ENCODE data around the gene CDYL2. TPM values are rescaled to one million over a fixed set of nuclear protein-coding genes. Genes with fewer than 3 reads are reported as not detected.
"Not testable (repeated sequence)": the region's sequence is repeated elsewhere in the genome, so short reads cannot be mapped to it uniquely, and the experiment has no call there.

Gene CDYL2
- total and polyA plus RNA-seq, 2 donors = 2.9 to 12.2 TPM

DNA sequence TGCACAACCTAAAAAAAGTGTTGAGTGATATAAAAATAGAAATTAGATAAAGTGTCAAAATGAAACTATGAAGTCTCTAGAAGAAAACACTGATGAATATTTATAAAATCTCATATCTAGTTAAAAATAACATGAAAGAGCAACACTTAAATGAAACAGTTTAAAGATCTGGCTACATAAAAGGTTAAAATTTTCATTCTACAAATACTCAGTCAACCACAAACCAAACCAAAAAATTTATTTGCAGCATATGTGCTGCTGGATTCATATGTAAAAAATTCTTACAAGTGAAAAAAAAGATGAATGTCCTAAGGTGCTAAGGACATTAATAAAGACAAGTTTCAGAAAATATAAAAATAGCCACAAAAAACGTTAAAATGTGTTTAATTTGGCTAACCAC is 22.6 kb upstream of the CDYL2 start:
- no peak overlapping the region for H3K4me3 ChIP-seq (ENCODE audit: low read depth, low read length)
- 27% methylated on average over 1 of the region's 1 CpG for WGBS
- H3K27ac ChIP-seq (ENCODE audit: low read depth) = no peak overlapping the region
- no peaks in the 10 kb centered on the region for H3K36me3 ChIP-seq (ENCODE audit: insufficient read depth)
- DNase-seq (ENCODE audit: extremely low spot score) = no peak
- no peaks in the 10 kb centered on the region for H3K4me1 ChIP-seq (ENCODE audit: insufficient read depth)

DNA sequence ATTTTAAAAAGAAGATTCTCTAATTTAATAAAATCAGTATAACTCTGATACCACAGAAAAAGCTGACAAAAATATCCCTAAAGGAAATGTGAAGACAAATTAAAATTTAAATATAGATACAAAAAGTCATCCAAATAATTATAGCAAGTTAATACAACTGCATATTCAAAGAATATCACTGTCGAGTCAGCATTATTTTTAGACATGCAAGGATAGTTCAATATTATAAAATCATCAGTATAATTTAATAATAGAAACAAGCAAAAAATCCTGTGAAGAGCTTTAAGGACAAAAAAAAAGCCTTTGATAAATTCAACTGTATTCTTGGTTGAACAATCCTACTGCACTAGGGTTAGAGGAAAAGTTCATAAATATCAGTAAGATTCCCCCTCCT is 21.0 kb upstream of the CDYL2 start:
- Histone ChIP-seq H3K27ac (ENCODE audit: low read depth) (no peak overlapping the region), H3K4me1 (ENCODE audit: insufficient read depth) (no peaks in the 10 kb centered on the region), H3K4me3 (ENCODE audit: low read depth, low read length) (no peak overlapping the region), H3K36me3 (ENCODE audit: insufficient read depth) (no peaks in the 10 kb centered on the region)
- DNase-seq (ENCODE audit: extremely low spot score) = no peak
- WGBS = 99% methylated on average over 1 of the region's 1 CpG

DNA sequence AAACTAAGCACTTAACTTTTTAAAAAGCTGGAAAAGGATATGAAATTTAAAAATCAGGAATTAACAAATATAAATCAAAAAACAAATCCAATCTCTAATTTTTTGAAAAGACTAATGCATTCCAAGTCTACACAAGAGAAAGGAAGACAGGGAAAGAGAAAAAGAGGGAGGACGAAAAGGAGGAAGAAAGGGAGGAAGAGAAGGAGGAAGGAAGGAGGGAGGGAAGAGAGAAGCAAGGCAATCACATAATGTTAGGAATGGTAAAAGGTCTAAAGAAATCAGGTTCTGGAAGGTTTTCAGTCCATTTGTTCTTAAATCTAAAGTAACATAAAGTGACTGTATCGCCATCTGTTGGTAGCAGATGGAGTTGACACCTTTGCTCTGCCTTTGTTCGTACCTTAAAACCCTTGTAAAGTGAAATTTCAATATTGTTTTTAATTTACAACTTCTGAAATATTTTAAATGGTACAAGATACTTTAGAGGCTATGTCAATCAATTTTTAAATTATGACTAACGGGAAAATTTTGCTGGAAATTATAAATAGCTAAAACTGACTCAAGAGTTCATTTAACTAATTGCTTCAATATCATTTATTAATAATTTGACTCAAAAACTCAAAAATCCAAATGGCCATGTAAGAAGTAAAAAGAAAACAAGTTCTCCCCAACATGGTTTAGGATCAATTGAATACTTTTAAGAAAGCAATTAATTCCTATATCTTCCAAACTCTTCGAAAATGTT is 20.4 kb upstream of the CDYL2 start:
- DNase-seq (ENCODE audit: extremely low spot score) = no peak
- H3K27ac ChIP-seq (ENCODE audit: low read depth) = no peak overlapping the region
- no peaks in the 10 kb centered on the region for H3K36me3 ChIP-seq (ENCODE audit: insufficient read depth)
- no peaks in the 10 kb centered on the region for H3K4me1 ChIP-seq (ENCODE audit: insufficient read depth)
- WGBS = 32% methylated on average over 5 of the region's 5 CpGs
- H3K4me3 ChIP-seq (ENCODE audit: low read depth, low read length) = no peak overlapping the region

DNA sequence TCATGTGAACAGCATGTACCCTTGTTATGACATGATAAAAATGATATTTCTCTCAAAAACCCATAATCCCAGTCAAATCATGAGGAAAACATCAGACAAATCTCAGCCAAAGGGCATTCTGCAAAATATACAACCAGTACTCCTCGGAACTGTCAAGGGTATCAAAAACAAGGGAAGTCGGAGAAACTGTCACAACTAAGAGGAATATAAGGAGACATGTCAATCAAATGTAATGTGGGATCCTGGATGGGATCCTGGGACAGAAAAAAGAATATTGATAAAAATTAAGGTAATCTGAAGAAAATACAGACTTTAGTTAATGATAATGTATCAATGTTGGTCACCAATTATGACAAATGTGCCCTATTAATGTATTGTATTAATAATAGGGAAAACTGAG is 15.6 kb upstream of the CDYL2 start:
- 87% methylated on average over 2 of the region's 2 CpGs for WGBS

DNA sequence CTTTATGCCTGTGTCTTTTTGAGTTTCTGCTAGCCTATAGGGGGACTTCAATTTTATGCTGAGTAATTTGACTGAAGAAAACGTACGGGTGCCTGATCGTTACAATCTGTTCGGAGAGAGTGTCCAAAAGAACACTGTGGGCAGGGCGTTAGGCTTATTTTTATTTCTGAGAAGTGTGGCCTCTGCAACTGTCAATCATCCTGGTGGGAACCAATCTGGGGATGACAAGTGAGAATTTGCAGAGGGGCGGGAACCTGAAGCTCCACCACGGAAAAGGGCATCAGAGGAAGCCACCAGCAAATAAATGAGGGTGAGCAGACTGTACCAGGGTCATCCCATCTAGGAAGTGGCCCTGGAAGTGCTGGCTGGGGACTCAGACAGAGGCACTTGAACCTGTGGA is 12.0 kb upstream of the CDYL2 start:
- WGBS = 76% methylated on average over 7 of the region's 7 CpGs
- H3K4me1 ChIP-seq (ENCODE audit: insufficient read depth) = no peaks in the 10 kb centered on the region
- no peak overlapping the region for H3K27ac ChIP-seq (ENCODE audit: low read depth)
- no peaks in the 10 kb centered on the region for H3K36me3 ChIP-seq (ENCODE audit: insufficient read depth)
- no peak for DNase-seq (ENCODE audit: extremely low spot score)
- H3K4me3 ChIP-seq (ENCODE audit: low read depth, low read length) = no peak overlapping the region

More for the DNA sequence above, 15.6 kb upstream of the CDYL2 start:
- Histone ChIP-seq H3K4me3 (ENCODE audit: low read depth, low read length) (no peak overlapping the region), H3K27ac (ENCODE audit: low read depth) (no peak overlapping the region), H3K36me3 (ENCODE audit: insufficient read depth) (no peaks in the 10 kb centered on the region), H3K4me1 (ENCODE audit: insufficient read depth) (no peaks in the 10 kb centered on the region)
- no peak for DNase-seq (ENCODE audit: extremely low spot score)

DNA sequence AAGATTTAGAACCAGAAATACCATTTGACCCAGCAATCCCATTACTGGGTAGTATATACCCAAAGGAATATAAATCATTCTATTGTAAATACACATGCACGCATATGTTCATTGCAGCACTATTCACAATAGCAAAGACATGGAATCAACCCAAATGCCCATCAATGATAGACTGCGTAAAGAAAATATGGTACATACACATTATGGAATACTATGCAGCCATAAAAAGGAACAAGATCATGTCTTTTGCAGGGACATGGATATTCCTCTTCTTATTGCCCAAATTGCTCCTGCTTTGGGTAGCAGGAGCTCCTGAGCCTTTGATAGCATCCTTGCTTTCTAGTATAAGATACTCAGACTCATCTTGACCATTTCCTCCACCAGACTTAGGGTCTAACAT is 10.9 kb upstream of the CDYL2 start:
- H3K36me3 ChIP-seq (ENCODE audit: insufficient read depth); DNase-seq (ENCODE audit: extremely low spot score); H3K4me1 ChIP-seq (ENCODE audit: insufficient read depth); H3K27ac ChIP-seq (ENCODE audit: low read depth); H3K4me3 ChIP-seq (ENCODE audit: low read depth, low read length): not testable (repeated sequence)
- 95% methylated on average over 2 of the region's 2 CpGs for WGBS

DNA sequence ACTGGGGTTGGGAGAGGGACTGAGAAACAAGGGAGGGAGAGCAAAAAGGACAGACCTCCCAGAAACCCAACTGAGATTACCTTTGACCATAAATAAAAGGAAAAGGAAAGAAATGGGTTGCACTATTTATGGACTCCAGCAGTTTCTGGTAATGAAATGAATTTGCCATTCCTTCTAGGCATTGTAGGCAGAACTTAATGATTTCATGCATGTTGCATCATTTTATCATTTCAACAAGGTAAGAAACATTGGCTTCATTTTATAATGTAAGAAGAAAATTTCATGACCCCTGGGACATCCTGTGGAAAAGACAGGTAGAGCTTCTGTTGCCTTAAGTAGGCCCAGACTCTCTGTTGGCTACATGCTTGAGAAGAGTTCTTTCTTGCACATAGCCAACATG is 8.2 kb upstream of the CDYL2 start:
- no peak for DNase-seq (ENCODE audit: extremely low spot score)
- Histone ChIP-seq H3K4me3 (ENCODE audit: low read depth, low read length) (no peak overlapping the region), H3K4me1 (ENCODE audit: insufficient read depth) (no peaks in the 10 kb centered on the region), H3K36me3 (ENCODE audit: insufficient read depth) (no peaks in the 10 kb centered on the region), H3K27ac (ENCODE audit: low read depth) (no peak overlapping the region)

DNA sequence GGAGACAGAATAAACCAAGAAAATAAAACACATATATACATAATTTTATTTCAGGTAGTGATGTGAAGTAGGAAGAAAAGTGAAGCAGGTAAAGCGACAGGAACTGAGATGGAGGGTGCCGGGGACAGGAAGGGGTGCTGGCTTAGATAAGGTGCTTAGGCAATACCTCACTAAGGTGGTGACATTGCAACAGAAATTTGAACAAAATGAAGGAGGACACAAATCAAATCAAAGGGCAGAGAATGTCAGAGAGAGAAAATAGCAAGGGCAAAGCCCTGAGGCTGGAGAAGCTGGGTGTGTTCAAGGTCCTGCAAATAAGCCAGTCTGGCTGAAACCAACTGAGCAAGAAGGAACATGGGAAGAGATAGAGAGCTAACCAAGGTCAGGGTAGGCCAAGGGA is 5.0 kb upstream of the CDYL2 start:
- Histone ChIP-seq H3K4me3 (ENCODE audit: low read depth, low read length) (no peak overlapping the region), H3K4me1 (ENCODE audit: insufficient read depth) (no peaks in the 10 kb centered on the region), H3K27ac (ENCODE audit: low read depth) (no peak overlapping the region), H3K36me3 (ENCODE audit: insufficient read depth) (no peaks in the 10 kb centered on the region)
- no peak for DNase-seq (ENCODE audit: extremely low spot score)
- WGBS = 84% methylated on average over 2 of the region's 2 CpGs

DNA sequence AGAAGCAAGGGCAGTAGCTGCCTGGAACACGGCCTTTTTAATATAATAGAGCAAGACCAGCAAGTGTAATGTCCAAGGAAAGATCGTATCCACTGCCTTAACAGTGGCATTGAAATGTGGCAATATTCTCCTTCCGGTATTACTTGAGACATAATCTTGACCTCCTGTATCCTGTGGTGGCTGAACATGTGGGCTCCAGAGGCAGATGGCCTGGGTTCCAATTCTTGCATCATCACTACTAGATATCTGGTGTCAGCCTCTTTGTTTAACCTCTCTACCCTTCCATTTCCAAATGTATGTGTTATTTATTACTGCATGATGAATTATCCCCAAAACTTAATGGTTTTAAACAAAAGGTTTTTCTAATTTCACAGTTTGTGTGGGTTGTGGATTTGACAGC is 3.5 kb upstream of the CDYL2 start:
- no peak overlapping the region for H3K27ac ChIP-seq (ENCODE audit: low read depth)
- peaks cover 2% of the 10 kb centered on the region for H3K4me1 ChIP-seq (ENCODE audit: insufficient read depth)
- DNase-seq (ENCODE audit: extremely low spot score) = no peak
- WGBS = 92% methylated on average over 3 of the region's 3 CpGs
- H3K36me3 ChIP-seq (ENCODE audit: insufficient read depth) = no peaks in the 10 kb centered on the region
- H3K4me3 ChIP-seq (ENCODE audit: low read depth, low read length) = no peak overlapping the region

DNA sequence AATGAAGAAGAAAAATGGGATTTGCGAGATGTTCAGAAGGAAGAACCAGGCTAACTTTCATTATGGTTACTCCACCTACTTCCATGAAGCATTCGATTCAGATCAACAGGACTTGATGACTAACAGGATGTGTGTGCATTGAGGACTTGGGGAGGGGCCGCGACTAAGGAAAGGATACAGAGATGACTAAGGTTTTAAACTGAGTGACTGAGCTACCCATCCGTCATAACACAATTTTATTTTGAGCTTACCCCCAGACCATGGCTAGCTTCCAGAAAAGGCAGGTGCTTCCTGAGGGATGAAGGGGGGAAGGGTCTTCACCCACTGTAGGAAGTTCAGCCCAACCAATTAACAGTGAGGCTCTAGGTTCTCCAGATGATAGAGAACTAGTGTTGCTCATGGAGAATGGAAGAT is 2.5 kb upstream of the CDYL2 start:
- H3K4me1 ChIP-seq (ENCODE audit: insufficient read depth) = peaks cover 2% of the 10 kb centered on the region
- H3K27ac ChIP-seq (ENCODE audit: low read depth) = no peak overlapping the region
- H3K4me3 ChIP-seq (ENCODE audit: low read depth, low read length) = no peak overlapping the region
- WGBS = 75% methylated on average over 5 of the region's 5 CpGs
- no peak for DNase-seq (ENCODE audit: extremely low spot score)
- no peaks in the 10 kb centered on the region for H3K36me3 ChIP-seq (ENCODE audit: insufficient read depth)

DNA sequence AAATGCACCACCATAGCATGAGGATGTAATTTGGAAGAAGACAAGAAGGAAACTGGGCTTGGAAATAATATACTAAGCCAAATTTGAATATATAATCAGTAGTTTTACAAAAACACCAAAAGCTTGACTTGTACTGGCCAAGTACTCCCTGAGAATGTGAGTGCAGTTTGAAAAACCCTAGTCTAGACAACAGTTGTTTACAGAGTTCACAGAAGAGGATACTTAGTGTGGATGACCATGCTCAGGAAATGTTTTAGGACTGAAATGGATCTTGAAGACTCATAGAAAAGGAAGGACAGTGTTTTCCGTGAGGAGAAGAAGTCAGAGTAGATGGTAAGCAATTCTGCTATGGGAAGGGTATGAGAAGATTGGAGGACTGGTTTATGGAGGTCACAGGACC is 1.9 kb upstream of the CDYL2 start:
- H3K4me3 ChIP-seq (ENCODE audit: low read depth, low read length) = no peak overlapping the region
- 85% methylated on average over 1 of the region's 1 CpG for WGBS
- no peak for DNase-seq (ENCODE audit: extremely low spot score)
- H3K36me3 ChIP-seq (ENCODE audit: insufficient read depth) = no peaks in the 10 kb centered on the region
- no peak overlapping the region for H3K27ac ChIP-seq (ENCODE audit: low read depth)
- H3K4me1 ChIP-seq (ENCODE audit: insufficient read depth) = peaks cover 2% of the 10 kb centered on the region

DNA sequence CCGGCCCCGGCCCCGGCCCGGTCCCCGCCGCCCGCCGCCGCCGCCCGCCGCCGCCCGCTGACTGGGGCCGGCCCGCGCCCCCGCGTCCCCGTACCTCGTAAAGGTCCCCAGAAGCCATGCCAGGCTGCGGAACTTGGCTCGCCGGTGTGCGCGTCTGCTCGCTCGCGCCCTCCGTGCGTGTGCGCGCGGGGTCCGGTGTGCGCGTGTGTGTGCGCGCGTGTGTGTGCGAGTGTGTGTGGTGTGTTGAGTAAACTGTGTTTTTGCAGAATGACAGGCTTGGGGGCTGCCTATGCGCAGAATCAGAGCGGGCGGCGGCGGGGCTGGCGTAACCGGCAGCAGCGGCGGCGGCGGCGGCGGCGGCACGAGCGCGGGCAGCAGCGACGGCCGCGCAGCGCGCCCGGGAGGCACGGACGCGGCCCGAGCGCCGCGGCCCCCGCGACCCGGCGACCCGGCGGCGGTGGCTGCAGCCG is 307 bp downstream of the CDYL2 start:
- H3K4me1 ChIP-seq (ENCODE audit: insufficient read depth) = peaks cover 2% of the 10 kb centered on the region
- under 1% methylated on average over 80 of the region's 80 CpGs for WGBS
- H3K27ac ChIP-seq (ENCODE audit: low read depth) = no peak overlapping the region
- peak overlapping the region; percentile 89 for H3K4me3 ChIP-seq (ENCODE audit: low read depth, low read length)
- H3K36me3 ChIP-seq (ENCODE audit: insufficient read depth) = no peaks in the 10 kb centered on the region
- no peak for DNase-seq (ENCODE audit: extremely low spot score)

DNA sequence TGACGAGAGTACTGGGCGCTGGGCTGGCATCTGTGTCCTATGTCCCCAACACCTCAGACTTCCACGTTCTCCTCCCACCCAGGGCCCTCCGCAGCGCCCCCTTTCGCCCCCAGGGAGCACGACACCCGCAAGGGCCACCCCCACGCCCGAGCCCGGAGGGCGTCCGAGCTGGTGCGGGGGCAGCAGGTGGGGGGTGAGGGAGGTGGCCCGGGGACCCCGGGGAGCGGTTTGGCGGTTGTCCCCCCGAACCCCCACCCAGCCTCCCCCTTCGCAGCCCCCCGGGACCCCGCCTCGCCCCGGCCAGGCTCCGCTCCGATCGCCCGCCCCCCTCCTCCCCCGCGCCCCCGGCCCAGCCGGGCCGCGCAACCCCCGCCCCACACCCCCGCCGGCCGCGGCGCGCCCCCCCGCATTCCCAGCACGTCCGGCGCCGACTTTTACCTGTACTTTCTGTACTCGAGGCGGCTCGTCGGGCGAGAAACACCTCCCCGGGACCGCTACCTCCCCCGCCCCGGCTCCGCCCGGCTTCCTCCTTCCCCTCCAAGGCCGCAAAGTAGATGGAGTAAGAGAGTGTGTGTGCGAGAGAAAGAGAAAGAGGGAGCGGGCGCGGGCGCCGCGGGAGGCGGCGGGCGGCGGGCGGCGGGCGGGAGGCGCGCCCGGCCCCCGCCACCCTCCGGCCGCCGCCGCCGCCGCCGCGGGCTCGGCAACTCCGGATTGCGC is 901 bp downstream of the CDYL2 start:
- Histone ChIP-seq H3K36me3 (ENCODE audit: insufficient read depth) (no peaks in the 10 kb centered on the region), H3K4me3 (ENCODE audit: low read depth, low read length) (peak overlapping the region; percentile 89), H3K27ac (ENCODE audit: low read depth) (no peak overlapping the region), H3K4me1 (ENCODE audit: insufficient read depth) (peaks cover 2% of the 10 kb centered on the region)
- no peak for DNase-seq (ENCODE audit: extremely low spot score)
- WGBS = 4% methylated on average over 81 of the region's 87 CpGs

DNA sequence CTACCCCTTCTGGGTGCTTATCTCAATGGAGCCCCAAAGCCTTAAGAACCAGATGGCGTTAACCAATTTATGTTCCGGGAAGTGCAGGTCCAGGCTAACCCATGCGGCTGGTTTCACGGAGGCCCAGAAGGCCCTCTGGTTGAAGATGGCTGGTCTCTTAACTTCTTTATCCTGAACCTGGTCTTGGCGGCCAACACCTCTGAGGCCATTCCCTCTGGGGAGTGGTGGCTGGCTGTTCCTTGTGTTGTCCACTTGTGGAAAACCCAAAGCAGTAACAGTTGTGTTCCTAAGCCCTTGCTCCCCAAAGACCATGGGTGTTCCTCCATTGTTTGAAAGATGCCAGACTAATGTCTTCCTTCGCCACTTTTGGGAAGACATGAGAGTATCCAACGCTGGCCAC is 1.5 kb downstream of the CDYL2 start:
- H3K4me3 ChIP-seq (ENCODE audit: low read depth, low read length) = peak overlapping the region; percentile 89
- peaks cover 2% of the 10 kb centered on the region for H3K4me1 ChIP-seq (ENCODE audit: insufficient read depth)
- no peak overlapping the region for H3K27ac ChIP-seq (ENCODE audit: low read depth)
- no peak for DNase-seq (ENCODE audit: extremely low spot score)
- no peaks in the 10 kb centered on the region for H3K36me3 ChIP-seq (ENCODE audit: insufficient read depth)
- WGBS = 84% methylated on average over 7 of the region's 7 CpGs

Measured in urinary bladder (tissue), 4 donors.